GM10847 (cell line): ENCODE data around the gene COP1.

ENCODE experiments used
- POLR2A ChIP-seq: IDR thresholded peaks from 2 replicates; pipeline ENCODE4 v1.6.1; 2011; ENCODE audit not compliant: insufficient read length; ENCODE audit errors: extremely low read depth

The COP1 gene

DNA sequence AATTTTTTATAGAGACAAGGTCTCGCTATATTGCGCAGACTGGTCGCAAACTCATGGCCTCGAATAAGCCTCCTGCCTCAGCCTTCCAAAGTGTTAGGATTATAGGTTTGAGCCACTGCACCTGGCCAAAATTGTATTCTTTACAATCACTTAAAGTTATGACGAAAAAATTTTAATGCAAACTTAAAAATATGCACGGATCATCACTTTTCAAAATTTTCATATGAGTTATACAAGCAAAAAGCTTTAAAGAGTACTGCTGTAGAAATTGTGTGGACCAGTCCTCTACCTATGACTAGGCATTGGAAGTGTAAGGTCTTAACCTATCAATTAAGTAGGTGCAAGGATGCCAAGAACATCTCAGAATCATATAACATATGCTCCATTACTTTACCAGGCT lies 34.9 kb downstream of the COP1 start:
- TF ChIP-seq POLR2A: no peak

- no peak for TF ChIP-seq POLR2A
These were observed 39.9 kb downstream of the COP1 start for GRCh38 chr1:176167210-176167609.

DNA sequence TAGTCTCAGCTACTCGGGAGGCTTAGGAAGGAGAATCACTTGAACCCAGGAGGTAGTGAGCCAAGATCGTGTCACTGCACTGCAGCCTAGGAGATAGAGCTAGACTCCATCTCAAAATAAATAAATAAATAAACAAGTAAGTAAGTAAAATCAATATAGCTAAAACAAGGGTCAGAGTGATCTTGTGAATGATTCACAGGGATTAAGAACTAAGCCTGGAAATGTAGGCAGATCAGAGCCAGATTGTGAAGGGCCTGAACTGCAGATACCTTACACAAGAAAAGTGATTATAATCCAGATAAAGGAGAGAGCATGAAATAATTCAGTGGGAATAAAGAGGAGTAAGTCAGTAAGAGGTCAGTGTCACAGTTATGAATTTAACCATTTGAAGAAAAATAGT lies 41.5 kb downstream of the COP1 start:
- TF ChIP-seq POLR2A: no peak

- no peak for TF ChIP-seq POLR2A
These were observed 42.9 kb downstream of the COP1 start for GRCh38 chr1:176164014-176164678.

- no peak for TF ChIP-seq POLR2A
These were observed 47.1 kb downstream of the COP1 start for GRCh38 chr1:176159993-176160392.

GRCh38 chr1:176157995-176158394 lies 49.1 kb downstream of the COP1 start:
- no peak for TF ChIP-seq POLR2A

DNA sequence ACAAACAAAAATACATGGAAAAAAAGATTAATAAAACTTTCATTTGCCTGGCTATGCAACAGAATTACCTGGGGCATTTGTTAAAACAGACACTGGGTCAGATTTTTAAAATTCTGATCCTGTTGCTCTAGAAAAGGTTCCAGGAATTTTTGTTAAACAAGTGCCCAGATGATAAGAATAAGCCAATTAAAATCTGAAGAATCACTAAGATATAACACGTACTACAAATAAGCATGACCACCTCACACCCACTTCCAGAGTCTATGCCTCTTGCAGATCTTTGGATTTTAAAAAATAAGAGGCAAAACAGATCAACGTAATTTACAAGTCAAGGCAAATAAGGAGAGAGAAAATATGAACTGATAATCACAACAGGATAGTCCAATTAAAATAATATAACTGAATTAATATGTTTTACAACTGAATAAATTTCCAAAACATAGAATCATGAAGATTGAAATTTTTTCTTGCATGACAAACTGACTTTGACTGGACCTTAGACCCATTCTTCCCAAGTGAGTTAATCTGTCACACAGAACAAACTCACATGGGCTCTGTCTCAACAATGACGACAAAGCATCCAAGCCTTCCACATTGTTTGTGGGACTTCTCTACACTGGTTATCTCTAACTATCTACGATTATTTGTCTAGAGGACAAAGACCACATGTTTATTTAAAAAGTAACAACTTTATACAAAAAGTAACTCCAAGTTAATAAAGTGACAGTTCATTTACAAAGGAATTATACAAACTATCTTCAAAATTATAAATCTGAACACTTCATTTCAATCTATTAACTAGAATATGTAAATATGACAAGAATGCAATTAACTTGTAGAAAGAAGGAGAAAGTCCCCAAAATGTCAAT lies 56.9 kb downstream of the COP1 start:
- no peak for TF ChIP-seq POLR2A

- no peak for TF ChIP-seq POLR2A
These were observed 62.6 kb downstream of the COP1 start for GRCh38 chr1:176144526-176144925.

DNA sequence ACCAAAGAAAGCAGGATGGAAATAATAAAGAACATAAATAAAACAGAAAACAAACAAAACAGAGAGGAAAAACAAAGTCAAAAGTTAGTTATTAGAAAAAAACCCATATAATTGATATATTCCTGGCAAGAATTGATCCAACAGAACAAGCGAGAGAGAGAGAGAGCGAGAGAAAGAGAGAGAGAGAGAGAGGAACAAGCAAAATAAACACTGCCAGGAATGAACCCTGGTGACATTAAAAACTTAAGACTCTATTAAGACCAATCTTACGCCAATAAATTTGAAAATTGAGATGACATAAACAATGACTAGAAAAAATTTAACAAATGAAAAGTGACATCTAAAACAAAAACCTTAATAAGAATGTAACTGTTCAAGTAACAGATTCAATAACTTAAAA lies 64.1 kb downstream of the COP1 start:
- TF ChIP-seq POLR2A: no peak

DNA sequence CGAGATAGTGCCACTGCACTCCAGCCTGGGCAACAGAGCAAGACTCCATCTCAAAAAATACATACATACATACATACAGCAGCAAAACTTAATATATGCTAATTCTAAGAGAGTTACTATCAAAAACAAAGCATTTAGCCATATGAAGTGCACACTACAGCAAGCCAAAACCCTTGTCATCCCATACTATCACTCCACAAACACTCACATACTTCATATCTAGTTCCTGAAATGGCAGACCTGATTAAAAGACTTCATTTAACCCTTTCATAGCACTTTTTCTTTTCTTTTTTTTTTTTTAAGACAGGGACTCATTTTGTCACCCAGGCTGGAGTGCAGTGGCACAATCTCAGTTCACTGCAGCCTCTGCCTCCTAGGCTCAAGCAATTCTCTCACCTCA lies 65.6 kb downstream of the COP1 start:
- no peak for TF ChIP-seq POLR2A

- TF ChIP-seq POLR2A: no peak
These were observed 70.2 kb downstream of the COP1 start for GRCh38 chr1:176136891-176137290.

GRCh38 chr1:176134666-176135065 lies 72.4 kb downstream of the COP1 start:
- no peak for TF ChIP-seq POLR2A

DNA sequence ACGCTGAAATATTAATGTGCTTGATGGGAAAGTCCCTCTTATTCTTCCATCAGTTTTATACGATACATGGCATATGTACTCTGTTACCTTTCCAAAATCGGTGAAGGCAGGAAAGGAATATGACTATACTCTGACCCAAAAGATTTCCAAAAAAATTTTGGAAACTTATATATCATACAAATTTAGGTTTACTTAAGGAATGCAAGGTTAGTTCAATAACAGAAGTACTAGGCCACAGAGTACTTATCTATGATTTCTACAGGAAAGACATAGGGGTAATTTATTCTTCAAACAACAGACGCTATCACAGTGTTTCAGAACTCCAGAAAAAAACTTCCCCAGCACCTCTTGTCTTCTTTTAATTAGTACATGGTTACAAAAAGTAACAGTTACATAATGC lies 84.8 kb downstream of the COP1 start:
- no peak for TF ChIP-seq POLR2A

DNA sequence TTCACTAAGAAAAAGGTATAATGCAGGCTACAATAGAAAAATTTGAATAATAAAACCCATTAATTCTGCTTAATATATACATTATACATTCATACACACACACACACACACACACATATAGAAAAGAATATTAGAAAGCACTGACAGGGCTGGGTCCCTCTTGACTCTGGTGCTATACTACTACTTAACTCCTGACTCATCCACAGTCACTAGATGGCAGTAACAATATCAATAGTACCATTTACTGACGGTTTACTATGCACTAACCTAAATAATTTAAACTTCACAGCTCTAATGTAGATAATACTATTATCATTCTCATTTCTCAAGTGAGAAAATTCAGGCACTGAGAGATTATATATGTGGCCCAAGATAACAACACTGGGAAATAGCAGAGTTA lies 87.5 kb downstream of the COP1 start:
- no peak for TF ChIP-seq POLR2A

DNA sequence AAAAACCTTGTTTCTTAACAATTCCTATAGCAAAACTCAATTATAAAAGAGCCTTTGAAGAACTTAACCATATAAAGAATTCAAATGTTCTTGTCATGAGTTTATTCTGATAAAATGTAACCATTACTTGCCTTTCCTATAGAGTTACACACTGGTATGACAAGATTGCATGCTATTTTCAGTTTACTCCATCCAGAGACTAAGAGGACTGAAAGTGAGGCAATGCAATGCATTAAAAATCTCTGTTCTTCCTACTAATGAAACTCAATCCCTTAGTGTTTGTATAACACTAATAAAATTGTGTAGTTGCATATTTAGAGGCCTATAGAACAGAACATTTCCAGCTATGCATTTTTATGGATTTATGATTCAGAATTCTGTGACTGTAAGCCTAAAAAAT lies 88.1 kb downstream of the COP1 start:
- no peak for TF ChIP-seq POLR2A

DNA sequence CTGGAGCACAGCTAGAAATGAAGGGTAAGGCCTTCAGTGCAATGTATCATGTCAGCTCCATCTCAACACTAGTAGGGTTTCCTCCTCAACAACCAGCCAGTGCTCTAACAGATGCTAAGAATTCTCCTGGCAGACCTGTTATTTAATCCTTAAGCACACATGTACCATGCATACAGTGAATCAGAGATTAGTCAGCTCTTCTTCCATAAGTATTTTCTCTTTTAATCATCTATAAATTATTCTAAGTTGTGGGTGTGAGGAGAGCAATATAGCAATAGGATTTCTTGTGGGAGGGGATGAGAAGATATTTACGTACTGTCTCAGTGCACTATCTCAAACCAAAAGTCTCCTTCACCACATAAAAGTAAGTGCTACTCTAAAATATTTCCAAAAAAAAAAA lies 95.3 kb downstream of the COP1 start:
- no peak for TF ChIP-seq POLR2A

DNA sequence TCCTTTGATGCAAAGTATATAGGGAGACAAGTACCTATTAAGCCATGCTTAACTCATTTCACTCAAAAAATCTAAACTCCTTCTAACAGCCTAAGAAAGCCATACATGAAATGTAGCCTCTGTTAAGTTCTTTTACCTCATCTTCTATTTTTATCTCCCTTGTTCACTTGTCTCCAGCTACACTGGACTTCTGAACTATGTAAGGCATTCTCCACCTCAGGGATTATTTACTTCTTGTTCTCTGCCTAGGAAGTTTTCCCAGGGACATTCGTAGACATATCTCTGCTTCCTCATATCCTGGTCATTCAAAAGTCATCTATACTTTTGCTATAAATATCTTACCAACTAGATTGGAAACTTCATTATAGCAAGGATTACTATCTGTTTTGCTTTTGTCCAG lies 96.9 kb downstream of the COP1 start:
- TF ChIP-seq POLR2A: no peak

DNA sequence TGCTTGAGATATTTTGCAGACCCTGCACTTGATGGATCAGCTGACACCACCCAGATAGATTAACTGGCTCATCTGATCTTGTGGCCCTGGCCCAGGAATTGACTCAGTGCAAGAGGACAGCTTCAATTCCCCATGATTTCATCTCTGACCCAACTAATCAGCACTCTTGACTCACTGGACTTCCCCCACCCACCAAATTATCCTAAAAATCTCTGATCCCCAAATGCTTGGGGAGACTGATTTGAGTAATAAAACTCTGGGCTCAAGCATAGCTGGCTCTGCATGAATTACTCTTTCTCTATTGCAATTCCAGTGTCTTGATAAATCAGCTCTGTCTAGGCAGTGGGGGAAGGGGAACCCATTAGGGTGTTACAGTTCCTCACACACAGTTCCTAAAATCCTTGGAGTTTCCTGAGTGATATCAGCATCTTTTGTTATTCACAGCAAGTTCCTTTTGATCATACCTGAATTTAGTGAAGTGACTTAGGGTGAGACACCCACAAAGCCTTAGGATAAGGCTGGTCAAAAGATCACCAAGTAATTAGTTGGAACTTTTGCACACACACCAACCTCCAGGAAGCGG lies 104.2 kb downstream of the COP1 start:
- no peak for TF ChIP-seq POLR2A
